Transverse colon (tissue), 4 donors: ENCODE results near the gene PRKCD.

Source experiments
- CTCF ChIP-seq, 5 experiments: fragments of 200-600 bp in 3 of 5; fragments of 450-650 bp in 2 of 5; sonication (generic) in 3 of 5; IDR thresholded peaks; 1 replicate in 2 of 5; 2 replicates in 3 of 5; pipeline ENCODE4 v1.5.1; 2016 to 2017; ENCODE audit warnings: antibody characterized with exemption in 5 of 5, inconsistent platforms in 3 of 5, mild to moderate bottlenecking in 2 of 5, moderate library complexity in 1 of 5
- POLR2A ChIP-seq: fragments of 450-650 bp; IDR thresholded peaks from one replicate; pipeline ENCODE4 v1.6.1; 2016; ENCODE audit warnings: antibody characterized with exemption, mild to moderate bottlenecking, moderate library complexity
- POLR2AphosphoS5 ChIP-seq, 3 donors: sonication (generic); formaldehyde crosslinking; IDR thresholded peaks; one replicate each; pipeline ENCODE4 v1.6.1; 2016; ENCODE audit warnings: antibody characterized with exemption in 3 of 3

- no peak for TF ChIP-seq POLR2A
- TF ChIP-seq CTCF (IDR thresholded peaks at IDR 0.05) = no peak
- TF ChIP-seq POLR2AphosphoS5 (IDR thresholded peaks at IDR 0.05) = no peak
Measured at GRCh38 chr3:53167418-53168174, 6.6 kb downstream of the PRKCD start.
